CD8-positive, alpha-beta memory T cell (primary cell): ENCODE results near the gene NCSTN. TPM values are rescaled to one million over a fixed set of nuclear protein-coding genes. Genes with fewer than 3 reads are reported as not detected.
A peak's percentile ranks its signal among the peaks of the same experiment; 100 is the strongest.

Source experiments
- CTCF ChIA-PET: fragments of 350-600 bp; sonication (Branson Sonifier 250); formaldehyde crosslinking; loops from one replicate; lab custom pipeline; 2021; ENCODE audit warnings: antibody characterized with exemption; lab: Charles Lee
- POLR2A ChIA-PET: fragments of 350-600 bp; sonication (Branson Sonifier 250); formaldehyde crosslinking; loops from one replicate; lab custom pipeline; 2021; ENCODE audit warnings: antibody characterized with exemption; lab: Charles Lee
- DNase-seq, 5 donors: peaks; one replicate each; pipeline versions ENCODE4 v3.0.0 to v3.0.0-alpha.2; 2020 to 2022; ENCODE audit warnings: mixed read lengths in 1 of 5
- H3K27ac ChIP-seq: one replicate; pipeline ENCODE4 v1.7.0; 2013; ENCODE audit warnings: low read depth, mild to moderate bottlenecking, low read length, moderate library complexity
- H3K27me3 ChIP-seq: 2 replicates; pipeline ENCODE4 v1.7.0; 2013; ENCODE audit warnings: low read length, mild to moderate bottlenecking; ENCODE audit not compliant: insufficient read depth, poor library complexity, severe bottlenecking
- H3K36me3 ChIP-seq: 2 replicates; pipeline ENCODE4 v1.7.0; 2013; ENCODE audit warnings: mild to moderate bottlenecking, low read length, moderate library complexity; ENCODE audit not compliant: insufficient read depth
- H3K4me1 ChIP-seq: 2 replicates; pipeline ENCODE4 v1.7.0; 2013; ENCODE audit warnings: mild to moderate bottlenecking, low read length, moderate library complexity; ENCODE audit not compliant: insufficient read depth
- H3K4me3 ChIP-seq: 2 replicates; pipeline ENCODE4 v1.7.0; 2013; ENCODE audit warnings: mild to moderate bottlenecking, low read length
- H3K9me3 ChIP-seq: 2 replicates; pipeline ENCODE4 v1.7.0; 2013; ENCODE audit warnings: mild to moderate bottlenecking, low read length
- H3K27ac Mint-ChIP-seq, 8 donors: one replicate each; pipeline ENCODE4 v1.8.0; 2020 to 2021; ENCODE audit warnings: mixed read lengths in 8 of 8, mild to moderate bottlenecking in 6 of 8, inconsistent platforms in 3 of 8, moderate library complexity in 3 of 8
- H3K27me3 Mint-ChIP-seq, 2 donors: one replicate each; pipeline ENCODE4 v1.8.0; 2020 to 2021; ENCODE audit warnings: mixed read lengths in 2 of 2, mild to moderate bottlenecking in 1 of 2, moderate library complexity in 1 of 2
- H3K36me3 Mint-ChIP-seq, 3 donors: one replicate each; pipeline ENCODE4 v1.8.0; 2020 to 2021; ENCODE audit warnings: mixed read lengths in 3 of 3, inconsistent platforms in 1 of 3, mild to moderate bottlenecking in 1 of 3
- H3K4me1 Mint-ChIP-seq, 3 donors: one replicate each; pipeline ENCODE4 v1.8.0; 2020 to 2021; ENCODE audit warnings: mixed read lengths in 3 of 3, inconsistent platforms in 1 of 3, mild to moderate bottlenecking in 1 of 3
- H3K4me3 Mint-ChIP-seq, 7 donors: one replicate each; pipeline ENCODE4 v1.8.0; 2020 to 2021; ENCODE audit warnings: mixed read lengths in 7 of 7, mild to moderate bottlenecking in 6 of 7, moderate library complexity in 4 of 7, inconsistent platforms in 2 of 7
- H3K9me3 Mint-ChIP-seq, 5 donors: one replicate each; pipeline ENCODE4 v1.8.0; 2020 to 2022; ENCODE audit warnings: mixed read lengths in 5 of 5, mild to moderate bottlenecking in 3 of 5, moderate library complexity in 2 of 5, inconsistent platforms in 1 of 5
- polyA plus RNA-seq: library from polyadenylated mRNA; unstranded; fragments of 300-500 nt; fragmentation: Illumina TruSeq; gene quantifications from one replicate; pipeline ENCODE4 v1.2.3, GENCODE V29; 2021
- total RNA-seq, 2 experiments: library from RNA; stranded (reverse); gene quantifications; one replicate each; pipeline ENCODE4 v1.2.3, GENCODE V29; 2021

The NCSTN gene
- total and polyA plus RNA-seq, 3 experiments from 2014 or later, result 58.7 to 74.4 (median 61.3) TPM

- peak overlapping the region in 3 of 8 donors; percentile 22 to 82 (median 36) for H3K27ac Mint-ChIP-seq
These were observed 18.0 kb downstream of the NCSTN start for GRCh38 chr1:160361199-160361598.

GRCh38 chr1:160361814-160362167, 18.6 kb downstream of the NCSTN start:
- Mint-ChIP-seq H3K27me3 (no peaks in the 10 kb centered on the region), H3K9me3 (no peaks in the 10 kb centered on the region), H3K4me3 (no peak overlapping the region), H3K4me1 (peaks cover 0 to 6% (median 0%) of the 10 kb centered on the region in 3 donors), H3K36me3 (peaks cover 3 to 36% (median 11%) of the 10 kb centered on the region in 3 donors), H3K27ac (peak overlapping the region in 1 of 8 donors; percentile 40)
- CTCF ChIA-PET, result interaction anchor here (1.7 kb wide), 1 partner anchor 11 kb away, joined by 4 read pairs; no protein-coding TSS in a partner anchor
- Histone ChIP-seq H3K4me3 (no peak overlapping the region), H3K9me3 (no peaks in the 10 kb centered on the region), H3K27ac (peak overlapping the region; percentile 21), H3K27me3 (no peaks in the 10 kb centered on the region), H3K36me3 (peaks cover 1% of the 10 kb centered on the region), H3K4me1 (no peaks in the 10 kb centered on the region)
- DNase-seq, result no peak
- POLR2A ChIA-PET, result no interaction called here

More at GRCh38 chr1:160361199-160361598, 18.0 kb downstream of the NCSTN start:
- H3K27me3 ChIP-seq, result no peaks in the 10 kb centered on the region
- Mint-ChIP-seq H3K36me3 (peaks cover 3 to 42% (median 14%) of the 10 kb centered on the region in 3 donors), H3K9me3 (no peaks in the 10 kb centered on the region), H3K4me3 (no peak overlapping the region), H3K27me3 (no peaks in the 10 kb centered on the region), H3K4me1 (peaks cover 0 to 6% (median 0%) of the 10 kb centered on the region in 3 donors)
- CTCF ChIA-PET, result no interaction called here
- POLR2A ChIA-PET, result no interaction called here
- no peak for DNase-seq
- H3K9me3 ChIP-seq, result no peaks in the 10 kb centered on the region
- no peak overlapping the region for H3K27ac ChIP-seq
- H3K4me1 ChIP-seq, result no peaks in the 10 kb centered on the region
- no peak overlapping the region for H3K4me3 ChIP-seq
- H3K36me3 ChIP-seq, result peaks cover 7% of the 10 kb centered on the region

DNA sequence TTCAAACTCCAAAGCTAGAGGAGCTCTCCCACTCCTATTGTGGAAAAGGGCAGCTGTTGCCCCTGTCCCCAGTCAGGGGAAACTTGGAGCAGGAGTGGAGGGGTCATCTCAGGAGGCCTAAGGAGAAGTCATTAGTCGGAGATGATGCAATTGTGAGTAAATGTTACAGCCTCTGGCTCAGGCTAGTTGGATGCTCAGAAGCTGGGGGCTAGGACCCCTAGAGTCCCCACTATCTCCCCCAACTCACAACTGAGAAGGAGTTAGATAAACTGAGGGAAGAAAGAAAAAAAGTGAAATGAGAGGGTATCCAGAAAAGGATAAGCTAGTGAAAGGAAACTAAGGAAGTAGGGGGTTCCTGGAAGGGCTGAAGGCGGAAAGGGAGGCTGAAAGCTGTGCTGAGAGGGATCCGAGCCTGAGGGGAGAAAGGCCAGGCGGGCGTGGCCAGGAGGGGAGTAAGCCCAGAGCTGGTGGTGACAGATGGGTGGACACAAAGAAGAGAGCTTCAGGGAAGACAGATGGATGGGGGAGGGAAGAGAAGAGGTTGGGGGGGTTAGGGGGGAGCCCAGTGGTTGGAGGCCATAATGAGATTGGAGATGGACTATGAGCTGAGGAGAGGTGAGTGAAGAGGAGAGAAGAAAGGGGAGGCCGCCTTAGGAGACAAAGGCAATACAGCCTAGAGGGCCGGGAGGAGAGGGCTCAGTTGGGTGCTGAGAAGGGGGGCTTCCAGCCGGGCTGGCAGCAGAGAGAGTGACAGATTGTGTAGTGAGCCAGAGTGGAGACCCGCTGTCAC, 19.2 kb downstream of the NCSTN start:
- no peaks in the 10 kb centered on the region for H3K27me3 Mint-ChIP-seq

GRCh38 chr1:160363010-160363409, 19.8 kb downstream of the NCSTN start:
- Histone ChIP-seq H3K4me3 (no peak overlapping the region), H3K9me3 (no peaks in the 10 kb centered on the region), H3K27ac (peak overlapping the region; percentile 21), H3K36me3 (no peaks in the 10 kb centered on the region), H3K27me3 (no peaks in the 10 kb centered on the region), H3K4me1 (no peaks in the 10 kb centered on the region)
- DNase-seq, result no peak
- peak overlapping the region in 6 of 8 donors; percentile 5 to 91 (median 54) for H3K27ac Mint-ChIP-seq
- no peaks in the 10 kb centered on the region for H3K9me3 Mint-ChIP-seq
- no peak overlapping the region for H3K4me3 Mint-ChIP-seq
- ChIA-PET CTCF (interaction anchor here (0.9 to 4.0 kb wide), 3 partner anchors 12 to 72 kb away, joined by 3 to 11 read pairs (median 4); no protein-coding TSS in a partner anchor), POLR2A (no interaction called here)
- no peaks in the 10 kb centered on the region for H3K27me3 Mint-ChIP-seq
- H3K36me3 Mint-ChIP-seq, result peaks cover 0 to 26% (median 10%) of the 10 kb centered on the region in 3 donors
- H3K4me1 Mint-ChIP-seq, result peaks cover 0 to 6% (median 0%) of the 10 kb centered on the region in 3 donors

More for the DNA sequence above, 19.2 kb downstream of the NCSTN start:
- CTCF ChIA-PET, result interaction anchor here (0.9 to 1.7 kb wide), 2 partner anchors 11 to 71 kb away, joined by 3 to 4 read pairs; no protein-coding TSS in a partner anchor
- Mint-ChIP-seq H3K9me3 (no peaks in the 10 kb centered on the region), H3K36me3 (peaks cover 0 to 31% (median 11%) of the 10 kb centered on the region in 3 donors), H3K27ac (peak overlapping the region in 4 of 8 donors; percentile 5 to 70 (median 45)), H3K4me3 (no peak overlapping the region), H3K4me1 (peaks cover 0 to 6% (median 0%) of the 10 kb centered on the region in 3 donors)
- H3K4me3 ChIP-seq, result no peak overlapping the region
- no peaks in the 10 kb centered on the region for H3K9me3 ChIP-seq
- no peaks in the 10 kb centered on the region for H3K4me1 ChIP-seq
- DNase-seq, result no peak
- POLR2A ChIA-PET, result no interaction called here
- H3K27ac ChIP-seq, result peak overlapping the region; percentile 21
- no peaks in the 10 kb centered on the region for H3K27me3 ChIP-seq
- H3K36me3 ChIP-seq, result no peaks in the 10 kb centered on the region

DNA sequence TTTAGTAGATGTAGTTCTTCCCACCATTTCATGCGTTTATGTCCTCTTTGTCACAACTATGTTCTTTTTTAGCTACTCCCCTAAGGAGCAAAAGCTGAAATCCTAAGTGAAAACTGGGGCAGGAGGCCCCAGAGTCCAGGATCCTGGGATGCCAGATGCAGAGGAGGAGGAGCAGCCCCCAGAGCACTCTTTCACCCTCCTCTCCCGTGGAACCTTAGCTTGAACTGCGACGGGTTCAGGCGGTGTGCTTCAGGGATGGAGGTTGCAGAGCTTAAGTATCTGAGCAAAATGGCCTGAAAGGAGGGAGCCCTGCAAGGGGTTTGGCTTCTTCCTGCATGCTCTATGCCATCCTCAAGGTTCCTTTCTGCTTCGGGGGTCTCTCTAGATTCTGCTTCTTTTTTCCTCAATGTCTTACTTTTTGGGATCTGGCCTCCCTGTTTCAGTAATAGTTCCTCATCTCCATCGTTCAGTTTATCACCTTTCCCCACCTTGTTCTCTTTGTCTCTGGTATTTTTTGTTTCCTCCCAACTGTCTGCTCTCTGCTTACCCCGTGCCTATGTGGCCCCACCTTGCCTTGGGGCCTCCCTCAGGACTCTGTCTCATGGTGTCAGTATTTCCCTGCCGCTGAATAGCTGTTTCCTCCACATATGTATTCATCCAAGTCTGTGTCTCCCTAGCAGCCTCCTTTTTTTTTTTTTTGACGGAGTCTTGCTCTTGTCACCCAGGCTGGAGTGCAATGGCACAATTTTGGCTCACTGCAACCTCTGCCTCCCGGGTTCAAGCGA, 21.0 kb downstream of the NCSTN start:
- POLR2A ChIA-PET, result no interaction called here

DNA sequence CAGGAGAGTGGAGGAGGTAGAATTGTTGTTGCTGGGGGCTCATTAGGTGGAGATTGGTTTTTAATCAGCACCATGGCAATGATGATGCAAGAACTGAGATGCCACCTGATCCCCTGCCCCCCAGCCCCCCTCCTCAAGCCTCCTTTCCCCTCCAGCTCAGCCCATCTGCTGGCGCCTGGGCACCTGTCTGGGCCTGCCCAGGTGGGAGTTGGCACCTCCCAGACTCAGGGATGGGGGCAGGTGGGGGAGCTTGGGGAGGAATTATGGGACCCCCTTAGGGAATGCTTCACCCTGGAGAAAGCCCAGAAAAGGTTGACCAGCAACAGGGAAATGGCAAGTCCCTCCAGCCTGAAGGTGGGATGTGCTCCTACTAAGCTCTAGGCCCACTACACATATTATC, 22.1 kb downstream of the NCSTN start:
- Mint-ChIP-seq H3K9me3 (no peaks in the 10 kb centered on the region), H3K4me3 (no peak overlapping the region), H3K36me3 (peaks cover 0 to 7% (median 0%) of the 10 kb centered on the region in 3 donors), H3K27me3 (peaks cover 0 to 3% of the 10 kb centered on the region in 2 donors), H3K4me1 (peaks cover 0 to 6% (median 0%) of the 10 kb centered on the region in 3 donors), H3K27ac (peak overlapping the region in 1 of 8 donors; percentile 48)
- Histone ChIP-seq H3K4me1 (no peaks in the 10 kb centered on the region), H3K9me3 (no peaks in the 10 kb centered on the region), H3K36me3 (no peaks in the 10 kb centered on the region), H3K4me3 (no peak overlapping the region), H3K27ac (no peak overlapping the region), H3K27me3 (no peaks in the 10 kb centered on the region)
- DNase-seq, result no peak
- POLR2A ChIA-PET, result no interaction called here
- CTCF ChIA-PET, result interaction anchor here (4.0 kb wide), 1 partner anchor 11 kb away, joined by 11 read pairs; no protein-coding TSS in a partner anchor

More for the DNA sequence above, 21.0 kb downstream of the NCSTN start:
- no peaks in the 10 kb centered on the region for H3K27me3 ChIP-seq
- H3K27ac ChIP-seq, result no peak overlapping the region
- peak overlapping the region in 6 of 8 donors; percentile 17 to 83 (median 48) for H3K27ac Mint-ChIP-seq
- H3K4me1 Mint-ChIP-seq, result peaks cover 0 to 6% (median 0%) of the 10 kb centered on the region in 3 donors
- H3K27me3 Mint-ChIP-seq, result peaks cover 0 to 3% of the 10 kb centered on the region in 2 donors
- H3K4me1 ChIP-seq, result no peaks in the 10 kb centered on the region
- no peak for DNase-seq
- H3K9me3 ChIP-seq, result no peaks in the 10 kb centered on the region
- no peak overlapping the region for H3K4me3 Mint-ChIP-seq
- no peak overlapping the region for H3K4me3 ChIP-seq
- H3K36me3 ChIP-seq, result no peaks in the 10 kb centered on the region
- H3K36me3 Mint-ChIP-seq, result peaks cover 0 to 16% (median 4%) of the 10 kb centered on the region in 3 donors
- no peaks in the 10 kb centered on the region for H3K9me3 Mint-ChIP-seq
- CTCF ChIA-PET, result interaction anchor here (4.0 kb wide), 1 partner anchor 13 kb away, joined by 11 read pairs; no protein-coding TSS in a partner anchor

DNA sequence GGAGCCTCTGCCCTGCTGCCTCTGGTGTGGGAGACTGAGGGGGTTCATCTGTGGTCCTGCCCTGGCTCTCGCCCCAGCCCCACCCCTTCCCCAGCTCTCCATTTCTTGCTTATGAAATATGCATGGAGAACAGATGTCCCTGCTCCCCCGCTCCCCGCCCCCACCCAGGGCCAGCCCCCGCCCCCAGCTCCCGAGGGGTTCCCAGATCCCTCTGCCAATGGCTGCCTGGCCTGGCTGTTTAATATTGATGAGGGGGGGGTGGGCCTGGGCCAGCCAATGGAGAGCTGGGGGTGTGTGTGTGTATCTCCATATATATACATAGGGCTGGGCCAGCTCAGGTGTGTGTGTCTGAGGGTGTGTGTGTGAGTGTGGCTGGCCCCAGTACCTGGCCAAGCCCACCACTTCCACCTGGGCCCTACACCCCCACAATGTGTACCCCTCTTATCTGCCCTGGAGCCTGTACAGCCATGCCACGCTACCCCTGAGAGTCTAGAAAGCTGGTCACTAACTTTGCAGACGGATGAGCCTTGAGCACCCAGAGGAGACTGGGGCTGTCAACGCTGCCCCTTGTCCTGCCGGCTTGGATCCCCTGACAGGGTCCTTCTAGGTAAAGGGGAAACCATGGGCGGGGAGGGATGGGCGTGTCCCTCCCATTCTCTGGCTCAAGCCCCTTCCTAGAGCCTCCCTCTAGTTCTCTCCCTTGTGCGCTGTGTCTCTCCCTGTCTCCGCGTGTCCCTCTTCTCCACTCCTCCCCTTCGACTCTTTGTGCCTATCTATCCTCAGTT, 23.7 kb downstream of the NCSTN start, which contains the start of gene NHLH1:
Gene NHLH1 (plus strand): TSS at position 341 of the 785 bp plus-strand sequence. CDS start 3,661 bp downstream, outside the sequence.
- no peaks in the 10 kb centered on the region for H3K27me3 ChIP-seq
- H3K4me3 Mint-ChIP-seq, result no peak within 1 kb of the TSS
- H3K4me1 ChIP-seq, result no peaks in the 10 kb centered on the region
- H3K4me3 ChIP-seq, result no peak within 1 kb of the TSS
- DNase-seq, result no peak
- H3K9me3 Mint-ChIP-seq, result no peaks in the 10 kb centered on the region
- peak within 1 kb of the TSS in 4 of 8 donors; percentile 5 to 48 (median 19) for H3K27ac Mint-ChIP-seq
- ChIA-PET POLR2A (interaction anchor here (0.6 kb wide), 1 partner anchor 174 kb away, joined by 3 read pairs; no protein-coding TSS in a partner anchor), CTCF (interaction anchor here (1.2 to 4.0 kb wide), 3 partner anchors 10 to 12 kb away, joined by 3 to 11 read pairs (median 3); no protein-coding TSS in a partner anchor)
- no peaks in the 10 kb centered on the region for H3K36me3 Mint-ChIP-seq
- peaks cover 0 to 6% (median 0%) of the 10 kb centered on the region in 3 donors for H3K4me1 Mint-ChIP-seq
- no peaks in the 10 kb centered on the region for H3K36me3 ChIP-seq
- H3K27me3 Mint-ChIP-seq, result peaks cover 0 to 5% of the 10 kb centered on the region in 2 donors
- H3K9me3 ChIP-seq, result no peaks in the 10 kb centered on the region
- no peak within 1 kb of the TSS for H3K27ac ChIP-seq
